Neural cell (in vitro differentiated cells): ENCODE measurements around the gene TBC1D8. TPM values are rescaled to one million over a fixed set of nuclear protein-coding genes. Genes with fewer than 3 reads are reported as not detected.

Experiments
- H2AFZ ChIP-seq: fragments of 200-600, 300-800 bp; sonication (generic), shearing (Covaris generic); 2 replicates; pipeline ENCODE4 v1.6.0; 2014; ENCODE audit warnings: low read depth, mild to moderate bottlenecking, antibody characterized with exemption, low read length, moderate library complexity
- H3F3A ChIP-seq: fragments of 200-600 bp; shearing (Covaris generic); 2 replicates; pipeline ENCODE4 v1.6.1; 2016; ENCODE audit warnings: mild to moderate bottlenecking, moderate library complexity, mixed read lengths, antibody characterized with exemption, low read length; ENCODE audit not compliant: insufficient read depth, poor library complexity, severe bottlenecking
- H3K27ac ChIP-seq: fragments of 200-600, 300-800 bp; sonication (generic), shearing (Covaris generic); 2 replicates; pipeline ENCODE4 v1.5.1; 2014; ENCODE audit warnings: mild to moderate bottlenecking, low read length, moderate library complexity
- H3K27me3 ChIP-seq: fragments of 300-800, 200-600 bp; sonication (generic), shearing (Covaris generic); 2 replicates; pipeline ENCODE4 v1.6.0; 2014; ENCODE audit warnings: mild to moderate bottlenecking, low read depth, low read length, moderate library complexity; ENCODE audit not compliant: insufficient read depth
- H3K36me3 ChIP-seq: fragments of 300-800, 200-600 bp; sonication (generic), shearing (Covaris generic); 2 replicates; pipeline ENCODE4 v1.5.1; 2014; ENCODE audit warnings: mild to moderate bottlenecking, antibody characterized with exemption, low read length, moderate library complexity; ENCODE audit not compliant: insufficient read depth
- H3K4me2 ChIP-seq: fragments of 300-800, 200-600 bp; sonication (generic), shearing (Covaris generic); 2 replicates; pipeline ENCODE4 v1.6.0; 2014; ENCODE audit warnings: mild to moderate bottlenecking, low read length
- H3K4me3 ChIP-seq: fragments of 300-800, 200-600 bp; sonication (generic), shearing (Covaris generic); 2 replicates; pipeline ENCODE4 v1.5.1; 2014; ENCODE audit warnings: mild to moderate bottlenecking, low read length, moderate library complexity
- H3K79me2 ChIP-seq: fragments of 200-600 bp; shearing (Covaris generic); replicated peaks from 2 replicates; pipeline ENCODE4 v1.6.0; 2014; ENCODE audit warnings: mild to moderate bottlenecking, low read length, moderate library complexity; ENCODE audit not compliant: insufficient read depth
- H3K9ac ChIP-seq: fragments of 300-800, 200-600 bp; sonication (generic), shearing (Covaris generic); 2 replicates; pipeline ENCODE4 v1.6.1; 2016; ENCODE audit warnings: mild to moderate bottlenecking, low read length, mixed read lengths
- H3K9me2 ChIP-seq: fragments of 200-600 bp; shearing (Covaris generic); 2 replicates; pipeline ENCODE4 v1.6.1; 2016; ENCODE audit warnings: mild to moderate bottlenecking, low read length, mixed read lengths; ENCODE audit not compliant: insufficient read depth
- H3K9me3 ChIP-seq: fragments of 200-600, 300-800 bp; sonication (generic), shearing (Covaris generic); 2 replicates; pipeline ENCODE4 v1.6.1; 2016; ENCODE audit warnings: mild to moderate bottlenecking, mixed run types, low read length, moderate library complexity, mixed read lengths
- H4K20me1 ChIP-seq: fragments of 200-600 bp; shearing (Covaris generic); 2 replicates; pipeline ENCODE4 v1.6.1; 2016; ENCODE audit warnings: mild to moderate bottlenecking, mixed run types; ENCODE audit not compliant: insufficient read depth
- CTCF ChIP-seq: fragments of 450-650 bp; IDR thresholded peaks from 2 replicates; pipeline ENCODE4 v1.5.1; 2014; ENCODE audit warnings: antibody characterized with exemption, mild to moderate bottlenecking, moderate library complexity; ENCODE audit not compliant: poor library complexity, severe bottlenecking
- EP300 ChIP-seq: fragments of 450-650 bp; conservative IDR thresholded peaks from 2 replicates; pipeline ENCODE4 v1.6.1; 2014; ENCODE audit warnings: antibody characterized with exemption, mild to moderate bottlenecking, moderate library complexity; ENCODE audit not compliant: poor library complexity, severe bottlenecking
- EZH2 ChIP-seq: fragments of 200-600, 300-800 bp; shearing (Covaris generic), sonication (generic); IDR thresholded peaks from 2 replicates; pipeline ENCODE4 v1.6.1; 2014; ENCODE audit warnings: antibody characterized with exemption, low read length, borderline replicate concordance, mild to moderate bottlenecking; ENCODE audit not compliant: insufficient read depth, poor library complexity, severe bottlenecking
- MXI1 ChIP-seq: fragments of 450-650 bp; conservative IDR thresholded peaks from 2 replicates; pipeline ENCODE4 v1.6.1; 2014; ENCODE audit warnings: antibody characterized with exemption, mild to moderate bottlenecking; ENCODE audit not compliant: poor library complexity, severe bottlenecking
- POLR2AphosphoS5 ChIP-seq: IDR thresholded peaks from 2 replicates; pipeline ENCODE4 v1.6.1; 2012
- RAD21 ChIP-seq: fragments of 450-650 bp; conservative IDR thresholded peaks from 2 replicates; pipeline ENCODE4 v1.6.1; 2014; ENCODE audit warnings: antibody characterized with exemption, mild to moderate bottlenecking, moderate library complexity
- REST ChIP-seq: IDR thresholded peaks from 2 replicates; pipeline ENCODE4 v1.6.1; 2012; ENCODE audit warnings: borderline replicate concordance
- SMC3 ChIP-seq: fragments of 450-650 bp; conservative IDR thresholded peaks from 2 replicates; pipeline ENCODE4 v1.6.1; 2014; ENCODE audit warnings: antibody characterized with exemption, mild to moderate bottlenecking, moderate library complexity; ENCODE audit not compliant: poor library complexity
- TAF1 ChIP-seq: IDR thresholded peaks from 2 replicates; pipeline ENCODE4 v1.6.1; 2012; ENCODE audit warnings: low read depth
- polyA plus RNA-seq: library from polyadenylated mRNA; depleted of rRNA; stranded (reverse); fragments of >200 nt; gene quantifications from 2 replicates; pipeline ENCODE4 v1.2.3, GENCODE V29; 2014
- small RNA-seq, 3 experiments: library from RNA; depleted of rRNA; stranded (forward); fragments of <200 nt; gene quantifications; one replicate each; pipeline ENCODE3, GENCODE V24; 2012

TBC1D8 gene
- polyA plus RNA-seq, 1 donor from 2014 or later: 5.3 TPM

- Histone ChIP-seq H2AFZ (no peak overlapping the region), H3K9me2 (no peaks in the 10 kb centered on the region), H3K27me3 (no peaks in the 10 kb centered on the region), H3K4me2 (no peak overlapping the region), H3F3A (no peaks in the 10 kb centered on the region), H4K20me1 (no peaks in the 10 kb centered on the region), H3K27ac (no peak overlapping the region), H3K4me3 (no peak overlapping the region), H3K36me3 (no peaks in the 10 kb centered on the region), H3K9me3 (no peaks in the 10 kb centered on the region), H3K9ac (no peak overlapping the region), H3K79me2 (no peaks in the 10 kb centered on the region)
- TF ChIP-seq MXI1 (no peak), POLR2AphosphoS5 (no peak), EP300 (no peak), CTCF (no peak), REST (no peak), SMC3 (no peak), EZH2 (no peak), RAD21 (no peak), TAF1 (no peak)
Observed at GRCh38 chr2:100959225-100959880, 191.8 kb downstream of the TBC1D8 start.

GRCh38 chr2:100957996-100958653, 193.1 kb downstream of the TBC1D8 start:
- Histone ChIP-seq H2AFZ (no peak overlapping the region), H3K9ac (no peak overlapping the region), H3K9me2 (no peaks in the 10 kb centered on the region), H3K4me3 (no peak overlapping the region), H3K36me3 (no peaks in the 10 kb centered on the region), H3K27me3 (no peaks in the 10 kb centered on the region), H3K9me3 (no peaks in the 10 kb centered on the region), H3K4me2 (no peak overlapping the region), H4K20me1 (no peaks in the 10 kb centered on the region), H3F3A (no peaks in the 10 kb centered on the region), H3K27ac (no peak overlapping the region), H3K79me2 (no peaks in the 10 kb centered on the region)
- TF ChIP-seq TAF1 (no peak), POLR2AphosphoS5 (no peak), MXI1 (no peak), CTCF (no peak), SMC3 (no peak), RAD21 (no peak)

Small RNAs within 50 kb of the gene (small RNA-seq; reads per million reads assigned to genes)
- gene BBIP1P1: 0 reads per million in 3 experiments

Other genes starting within 250 kb of the TBC1D8 start
- gene RPL31, start 149.1 kb downstream of the TBC1D8 start, polyA plus RNA-seq: 1,321 and 1,555 TPM in 2 replicates
- 34.9 and 35.2 TPM in 2 replicates for gene CNOT11, start 101.5 kb upstream of the TBC1D8 start, polyA plus RNA-seq
- 30.6 and 39.7 TPM in 2 replicates for gene RNF149, start 157.3 kb upstream of the TBC1D8 start, polyA plus RNA-seq
- 1.1 and 1.2 TPM in 2 replicates for gene CREG2, start 236.1 kb upstream of the TBC1D8 start, polyA plus RNA-seq